Uterus (tissue), 2 donors: ENCODE data around the gene GIT1.

Experiments
- CTCF ChIP-seq, 4 experiments: fragments of 200-600 bp in 2 of 4; fragments of 450-650 bp in 2 of 4; sonication (generic) in 2 of 4; IDR thresholded peaks; one replicate each; pipeline ENCODE4 v1.5.1; 2016 to 2019; ENCODE audit warnings: antibody characterized with exemption in 4 of 4, mild to moderate bottlenecking in 2 of 4, moderate library complexity in 1 of 4
- POLR2A ChIP-seq, 2 donors: fragments of 450-650 bp; IDR thresholded peaks; one replicate each; pipeline ENCODE4 v1.6.1; 2016; ENCODE audit warnings: antibody characterized with exemption in 2 of 2, mild to moderate bottlenecking in 1 of 2, moderate library complexity in 1 of 2

- TF ChIP-seq CTCF (IDR thresholded peaks at IDR 0.05) (no peak), POLR2A (IDR thresholded peaks at IDR 0.05) (no peak)
These were observed 25.1 kb upstream of the GIT1 start for GRCh38 chr17:29614349-29615047.
